ENCODE results near the gene PRKCH.
"Not testable (repeated sequence)": the region's sequence is repeated elsewhere in the genome, so short reads cannot be mapped to it uniquely, and the experiment has no call there.

Gene PRKCH

DNA sequence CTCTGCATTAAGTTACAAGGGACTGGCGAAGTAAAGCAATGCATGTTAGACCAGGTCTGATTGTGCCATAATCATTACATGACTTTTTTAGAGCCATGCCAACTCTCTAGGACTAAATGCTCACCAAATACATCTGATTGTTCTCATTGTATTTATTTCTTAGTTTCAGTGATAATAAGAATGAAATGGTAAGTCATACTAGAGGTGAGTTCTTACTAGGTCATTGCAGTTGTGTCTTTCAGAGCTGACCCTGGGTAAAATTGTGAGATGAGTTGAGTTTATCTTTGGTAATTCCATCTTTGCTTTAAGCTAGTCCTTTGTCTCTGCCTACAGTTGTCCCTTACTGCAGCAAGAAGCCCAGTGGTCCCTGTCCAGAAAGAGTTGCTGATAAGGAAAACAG, 73.2 kb downstream of the PRKCH start:
- Mint-ChIP-seq H3K4me3 (no peak overlapping the region), H3K4me1 (ENCODE audit: low read depth) (peaks cover 67% of the 10 kb centered on the region), H3K27ac (no peak overlapping the region), H3K36me3 (ENCODE audit: low read depth) (peaks cover 63% of the 10 kb centered on the region), H3K9me3 (no peaks in the 10 kb centered on the region), H3K27me3 (ENCODE audit: low read depth) (no peaks in the 10 kb centered on the region)

DNA sequence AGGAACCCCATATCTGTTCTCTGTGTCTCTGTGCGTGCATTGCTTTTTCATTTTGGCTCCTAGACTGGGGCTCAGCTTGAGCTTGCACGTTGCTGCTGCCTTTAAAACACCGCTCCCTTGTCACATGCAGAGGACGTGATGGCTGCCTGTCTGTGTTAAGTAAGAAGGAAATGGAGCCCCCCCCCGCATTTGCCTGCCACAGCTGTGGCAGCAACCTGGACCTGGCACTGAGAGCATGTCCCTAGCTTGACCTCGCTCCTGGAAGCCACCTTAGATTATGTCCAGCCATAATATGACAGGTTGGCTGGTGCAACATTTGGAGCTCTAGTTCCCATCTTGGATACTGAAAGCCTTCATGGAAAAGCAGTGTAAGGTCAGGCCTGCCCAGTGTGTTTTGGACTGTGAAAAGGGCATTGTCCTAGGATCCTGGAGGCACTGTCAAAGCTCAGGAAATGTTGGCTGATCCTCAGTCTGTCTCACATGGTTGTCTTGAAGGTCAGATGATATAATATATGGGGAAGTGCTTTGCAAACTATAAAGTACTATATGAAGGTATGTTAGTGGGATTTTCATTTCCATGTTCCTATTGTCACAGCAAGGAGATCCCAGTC, 73.8 kb downstream of the PRKCH start:
- no peaks in the 10 kb centered on the region for H3K9me3 Mint-ChIP-seq
- H3K36me3 Mint-ChIP-seq (ENCODE audit: low read depth), result peaks cover 63% of the 10 kb centered on the region
- peaks cover 68% of the 10 kb centered on the region for H3K4me1 Mint-ChIP-seq (ENCODE audit: low read depth)
- no peak overlapping the region for H3K4me3 Mint-ChIP-seq
- H3K27ac Mint-ChIP-seq, result no peak overlapping the region
- H3K27me3 Mint-ChIP-seq (ENCODE audit: low read depth), result no peaks in the 10 kb centered on the region

DNA sequence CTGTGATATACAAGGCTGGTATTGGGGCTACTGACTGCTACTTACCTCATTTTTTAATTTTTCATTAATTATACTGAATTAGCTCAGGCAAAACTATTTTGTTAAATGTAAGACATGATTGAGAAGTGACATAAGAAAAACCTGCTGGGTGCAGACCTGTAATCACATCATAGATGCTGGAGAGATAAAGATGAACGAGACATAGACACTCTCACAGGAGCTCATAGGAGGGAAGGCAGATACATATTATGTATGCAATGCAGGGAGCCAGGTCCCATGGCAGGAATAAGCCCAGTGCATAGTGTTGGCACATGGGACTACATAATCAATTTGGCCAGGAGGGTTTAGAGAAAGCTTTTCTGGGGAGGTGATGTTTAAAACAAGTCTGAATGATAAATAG, 74.9 kb downstream of the PRKCH start:
- no peaks in the 10 kb centered on the region for H3K27me3 Mint-ChIP-seq (ENCODE audit: low read depth)
- H3K27ac Mint-ChIP-seq, result no peak overlapping the region
- peaks cover 58% of the 10 kb centered on the region for H3K36me3 Mint-ChIP-seq (ENCODE audit: low read depth)
- no peaks in the 10 kb centered on the region for H3K9me3 Mint-ChIP-seq
- no peak overlapping the region for H3K4me3 Mint-ChIP-seq
- peaks cover 69% of the 10 kb centered on the region for H3K4me1 Mint-ChIP-seq (ENCODE audit: low read depth)

DNA sequence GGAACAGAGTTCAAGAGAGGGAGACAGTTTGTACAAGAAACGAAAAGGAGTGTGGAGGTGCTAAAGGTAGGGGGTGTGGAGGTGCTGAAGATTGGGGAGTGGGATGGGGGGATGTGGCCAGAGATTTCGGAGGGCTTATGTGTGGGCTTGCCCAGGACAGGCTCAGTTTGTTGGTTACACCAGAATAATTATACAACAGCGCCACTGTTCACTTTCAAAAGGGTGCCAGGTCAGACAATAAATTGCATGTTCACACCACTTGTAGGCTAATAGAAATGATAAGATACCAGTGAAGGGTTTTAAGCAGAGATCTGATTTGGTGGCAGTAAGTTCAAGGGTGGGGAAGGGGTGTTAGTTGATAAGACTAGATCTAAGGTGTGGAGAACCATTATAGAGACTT, 75.3 kb downstream of the PRKCH start:
- Mint-ChIP-seq H3K9me3 (no peaks in the 10 kb centered on the region), H3K4me1 (ENCODE audit: low read depth) (peaks cover 70% of the 10 kb centered on the region), H3K36me3 (ENCODE audit: low read depth) (peaks cover 54% of the 10 kb centered on the region), H3K27ac (peak overlapping the region; percentile 57), H3K27me3 (ENCODE audit: low read depth) (no peaks in the 10 kb centered on the region), H3K4me3 (no peak overlapping the region)

DNA sequence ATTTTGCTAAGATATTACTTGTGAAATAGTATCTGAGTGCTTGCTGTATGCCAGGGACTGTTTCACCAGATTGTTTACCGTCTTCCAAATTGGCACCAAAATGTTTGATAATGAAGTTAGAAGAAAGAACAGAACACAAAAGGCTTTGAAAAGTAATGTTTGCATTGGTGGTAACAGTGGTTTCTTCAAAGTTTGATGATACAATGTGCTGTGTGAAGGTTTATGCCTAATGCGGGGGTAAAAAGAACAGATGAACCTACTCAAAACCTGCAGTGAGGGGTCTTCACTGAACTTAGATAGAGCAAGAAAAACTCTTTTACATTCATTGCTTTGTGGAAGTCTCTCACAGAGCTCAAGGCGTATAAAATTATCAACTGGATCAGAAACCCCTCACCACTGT, 76.2 kb downstream of the PRKCH start:
- Mint-ChIP-seq H3K9me3 (no peaks in the 10 kb centered on the region), H3K4me1 (ENCODE audit: low read depth) (peaks cover 70% of the 10 kb centered on the region), H3K4me3 (no peak overlapping the region), H3K27me3 (ENCODE audit: low read depth) (no peaks in the 10 kb centered on the region), H3K36me3 (ENCODE audit: low read depth) (peaks cover 48% of the 10 kb centered on the region), H3K27ac (no peak overlapping the region)

DNA sequence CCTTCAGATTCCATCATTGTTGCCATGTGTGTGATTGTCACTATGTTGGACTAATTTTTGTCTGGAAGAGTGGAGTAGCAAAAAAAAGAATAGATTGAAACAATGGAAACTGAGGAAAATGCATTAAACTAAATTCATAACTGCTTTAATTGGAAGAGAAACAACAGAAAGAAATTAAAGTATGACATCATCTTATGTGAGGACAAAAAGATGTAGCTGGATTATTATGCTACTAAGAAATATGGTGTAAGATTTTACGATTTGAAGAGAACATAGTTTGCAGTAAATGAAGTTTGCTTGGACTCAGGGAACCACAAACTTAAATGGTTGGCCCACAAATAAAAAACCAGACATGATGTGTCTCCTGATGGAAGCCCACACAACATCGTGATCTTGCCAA, 76.8 kb downstream of the PRKCH start:
- H3K9me3 Mint-ChIP-seq, result no peaks in the 10 kb centered on the region
- H3K27me3 Mint-ChIP-seq (ENCODE audit: low read depth), result no peaks in the 10 kb centered on the region
- H3K4me3 Mint-ChIP-seq, result no peak overlapping the region
- peaks cover 66% of the 10 kb centered on the region for H3K4me1 Mint-ChIP-seq (ENCODE audit: low read depth)
- H3K27ac Mint-ChIP-seq, result no peak overlapping the region
- peaks cover 42% of the 10 kb centered on the region for H3K36me3 Mint-ChIP-seq (ENCODE audit: low read depth)

DNA sequence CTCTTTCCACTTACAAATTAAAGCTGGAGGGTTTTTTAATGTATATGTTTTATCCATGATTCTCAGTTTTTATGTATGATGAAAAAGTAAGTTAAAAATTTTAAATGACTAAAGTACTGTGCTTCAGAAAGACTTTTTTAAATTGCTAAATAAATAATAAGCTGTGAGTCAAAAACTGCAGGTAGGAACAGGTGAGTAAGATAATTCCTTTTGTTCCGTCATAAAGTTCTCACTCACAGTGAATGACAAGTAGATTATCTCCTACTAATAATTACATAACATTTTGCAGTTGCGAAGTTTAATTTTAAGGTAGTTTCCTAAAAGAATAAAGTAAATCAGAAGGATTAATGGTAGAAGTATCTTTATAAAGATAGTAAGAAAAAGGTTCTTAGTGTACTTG, 78.0 kb downstream of the PRKCH start:
- peaks cover 67% of the 10 kb centered on the region for H3K4me1 Mint-ChIP-seq (ENCODE audit: low read depth)
- H3K9me3 Mint-ChIP-seq, result no peaks in the 10 kb centered on the region
- no peaks in the 10 kb centered on the region for H3K27me3 Mint-ChIP-seq (ENCODE audit: low read depth)
- no peak overlapping the region for H3K27ac Mint-ChIP-seq
- peaks cover 33% of the 10 kb centered on the region for H3K36me3 Mint-ChIP-seq (ENCODE audit: low read depth)
- no peak overlapping the region for H3K4me3 Mint-ChIP-seq

DNA sequence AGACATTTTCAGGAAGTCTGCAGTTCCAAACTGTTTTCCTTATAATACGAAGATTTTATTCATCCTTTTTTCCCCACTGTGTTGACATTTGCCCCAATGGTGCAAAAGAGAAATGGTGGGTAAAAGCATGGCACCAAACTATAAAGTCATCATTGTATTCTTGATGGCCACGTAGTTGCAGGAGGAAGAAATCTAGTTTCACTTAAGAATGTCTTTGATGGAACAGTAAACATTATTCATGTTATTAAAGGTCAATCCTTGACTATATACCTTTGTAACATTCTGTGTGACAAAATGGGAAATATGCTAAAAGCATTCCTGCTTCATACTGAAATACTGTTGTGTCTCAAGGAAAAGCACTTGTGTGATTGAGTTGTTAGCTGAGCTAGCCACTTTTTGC, 80.1 kb downstream of the PRKCH start:
- Mint-ChIP-seq H3K4me1 (ENCODE audit: low read depth) (peaks cover 70% of the 10 kb centered on the region), H3K4me3 (no peak overlapping the region), H3K9me3 (no peaks in the 10 kb centered on the region), H3K27ac (peak overlapping the region; percentile 18), H3K27me3 (ENCODE audit: low read depth) (no peaks in the 10 kb centered on the region), H3K36me3 (ENCODE audit: low read depth) (peaks cover 27% of the 10 kb centered on the region)

DNA sequence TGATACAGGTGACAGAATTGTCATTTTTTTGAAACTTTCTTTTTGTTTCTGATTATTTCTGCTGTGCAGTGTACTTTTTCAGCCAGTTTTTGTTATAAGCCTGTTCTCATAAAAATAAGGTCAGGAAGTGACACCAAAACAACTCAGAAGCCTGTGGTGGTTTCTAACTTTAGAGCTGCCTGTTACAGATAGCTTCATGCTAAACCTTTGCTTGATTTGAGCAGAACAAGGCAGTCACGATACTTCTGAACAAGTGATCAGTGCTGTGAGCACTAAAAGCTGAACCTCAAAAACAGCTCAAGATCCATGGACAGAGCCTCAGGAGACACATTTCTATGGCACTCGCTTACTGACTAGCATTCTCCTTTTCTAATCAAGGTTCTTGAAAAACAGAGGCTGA, 82.0 kb downstream of the PRKCH start:
- Mint-ChIP-seq H3K9me3 (no peaks in the 10 kb centered on the region), H3K27me3 (ENCODE audit: low read depth) (no peaks in the 10 kb centered on the region), H3K36me3 (ENCODE audit: low read depth) (peaks cover 18% of the 10 kb centered on the region), H3K4me1 (ENCODE audit: low read depth) (peaks cover 69% of the 10 kb centered on the region), H3K27ac (peak overlapping the region; percentile 83), H3K4me3 (peak overlapping the region; percentile 63)

DNA sequence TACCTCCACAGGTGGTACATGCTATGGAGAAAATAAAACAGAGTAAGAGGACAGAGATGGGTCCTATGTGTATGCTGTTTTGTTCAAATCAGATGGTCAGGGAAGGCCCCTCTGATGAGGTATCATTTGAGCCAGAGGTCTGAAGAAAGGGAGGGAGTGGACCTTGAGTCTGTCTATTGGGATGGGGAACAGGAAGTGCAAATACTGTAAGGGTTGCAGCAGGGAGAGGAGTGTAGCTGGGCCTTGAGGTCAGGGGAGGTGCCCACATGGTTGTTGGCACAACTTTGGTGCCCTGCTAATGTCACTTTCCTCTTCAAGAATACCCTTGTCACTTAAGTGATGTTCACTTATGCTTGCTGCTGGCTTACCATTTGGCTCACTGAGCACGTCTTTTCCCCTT, 83.3 kb downstream of the PRKCH start:
- Mint-ChIP-seq H3K36me3 (ENCODE audit: low read depth) (peaks cover 21% of the 10 kb centered on the region), H3K9me3 (no peaks in the 10 kb centered on the region), H3K4me3 (peak overlapping the region; percentile 8), H3K4me1 (ENCODE audit: low read depth) (peaks cover 69% of the 10 kb centered on the region), H3K27me3 (ENCODE audit: low read depth) (no peaks in the 10 kb centered on the region), H3K27ac (peak overlapping the region; percentile 50)

DNA sequence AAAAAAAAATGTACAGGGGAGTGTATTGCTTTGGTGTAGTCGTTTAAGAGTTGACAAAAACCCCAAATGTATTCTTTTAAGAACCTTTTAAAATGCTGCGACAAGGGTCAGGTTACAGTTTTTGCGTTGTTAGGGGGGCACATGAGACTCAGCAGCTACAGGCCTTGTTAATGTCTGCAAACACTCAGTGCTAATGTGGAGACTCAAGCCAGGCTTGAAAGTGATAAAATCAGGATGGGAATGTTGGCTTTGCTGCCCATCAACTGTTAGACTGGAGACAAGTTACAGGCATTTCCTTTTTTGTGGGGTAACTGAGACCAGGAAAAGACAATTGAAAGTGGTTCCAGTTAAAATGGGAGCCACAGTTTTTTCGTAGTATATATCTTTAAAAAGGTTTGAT, 84.8 kb downstream of the PRKCH start:
- Mint-ChIP-seq H3K4me1 (ENCODE audit: low read depth) (peaks cover 61% of the 10 kb centered on the region), H3K9me3 (no peaks in the 10 kb centered on the region), H3K27ac (peak overlapping the region; percentile 13), H3K36me3 (ENCODE audit: low read depth) (peaks cover 27% of the 10 kb centered on the region), H3K27me3 (ENCODE audit: low read depth) (no peaks in the 10 kb centered on the region), H3K4me3 (peak overlapping the region; percentile 35)

DNA sequence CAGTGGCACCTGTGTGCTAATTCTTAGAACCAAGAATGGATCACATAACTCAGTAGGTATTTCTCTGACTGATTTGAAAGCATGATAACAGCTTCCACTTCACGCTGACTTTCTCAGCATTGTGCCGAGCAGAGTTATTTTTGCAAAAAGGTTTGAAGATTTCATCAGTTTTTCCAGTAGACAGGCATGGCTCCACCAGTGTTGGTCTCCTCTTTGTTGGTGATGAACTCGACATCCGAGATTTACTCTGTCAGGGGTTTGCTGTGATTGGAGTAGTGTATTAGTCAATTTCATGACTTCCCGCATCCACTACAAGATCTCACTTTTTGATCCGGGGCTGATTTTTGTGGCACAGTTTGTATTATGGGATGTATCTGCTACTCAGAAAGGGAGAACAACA, 85.3 kb downstream of the PRKCH start:
- Mint-ChIP-seq H3K4me3 (peak overlapping the region; percentile 6), H3K36me3 (ENCODE audit: low read depth) (peaks cover 31% of the 10 kb centered on the region), H3K9me3 (no peaks in the 10 kb centered on the region), H3K27ac (peak overlapping the region; percentile 11), H3K27me3 (ENCODE audit: low read depth) (no peaks in the 10 kb centered on the region), H3K4me1 (ENCODE audit: low read depth) (peaks cover 61% of the 10 kb centered on the region)

DNA sequence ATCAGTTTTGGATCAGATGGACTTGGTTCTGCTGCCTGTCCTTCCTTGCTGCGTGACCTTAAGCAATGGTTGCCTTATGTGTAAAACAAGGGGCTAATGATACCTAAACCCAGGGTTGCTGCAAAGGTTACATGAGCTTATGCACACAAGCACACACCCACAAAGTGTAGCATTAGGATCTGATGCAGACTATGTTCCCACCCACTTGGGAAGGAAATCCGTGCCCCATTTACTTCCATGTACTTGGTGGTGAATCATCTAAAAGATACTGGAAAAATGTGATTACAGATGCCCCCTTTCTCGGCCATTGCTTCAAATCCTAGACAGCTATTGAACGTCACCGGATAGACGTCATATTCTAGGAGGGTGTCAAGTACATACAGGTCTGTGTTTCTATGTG, 87.1 kb downstream of the PRKCH start:
- Mint-ChIP-seq H3K27ac (no peak overlapping the region), H3K36me3 (ENCODE audit: low read depth) (peaks cover 32% of the 10 kb centered on the region), H3K4me1 (ENCODE audit: low read depth) (peaks cover 57% of the 10 kb centered on the region), H3K27me3 (ENCODE audit: low read depth) (no peaks in the 10 kb centered on the region), H3K4me3 (no peak overlapping the region), H3K9me3 (no peaks in the 10 kb centered on the region)

DNA sequence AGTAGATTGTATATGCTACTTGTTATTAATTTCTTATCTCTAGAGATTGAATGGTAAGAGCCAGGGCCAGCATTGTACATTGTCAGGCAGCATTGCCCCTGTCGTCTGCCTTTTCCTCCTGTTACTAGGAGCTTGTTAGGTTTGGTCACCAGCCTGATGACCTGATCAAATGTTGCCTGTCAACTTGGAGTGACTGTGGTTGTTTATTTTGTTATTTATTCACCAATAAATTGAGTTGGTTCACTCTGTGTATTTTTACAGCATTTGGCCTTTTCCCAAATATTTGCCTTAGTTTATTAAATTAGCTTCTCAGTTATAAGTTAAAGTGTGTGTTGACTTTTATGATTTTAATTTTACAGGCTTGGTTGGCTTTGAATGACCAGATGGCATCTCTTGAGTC, 88.4 kb downstream of the PRKCH start:
- peaks cover 47% of the 10 kb centered on the region for H3K4me1 Mint-ChIP-seq (ENCODE audit: low read depth)
- H3K27me3 Mint-ChIP-seq (ENCODE audit: low read depth), result no peaks in the 10 kb centered on the region
- H3K36me3 Mint-ChIP-seq (ENCODE audit: low read depth), result peaks cover 28% of the 10 kb centered on the region
- no peak overlapping the region for H3K4me3 Mint-ChIP-seq
- no peak overlapping the region for H3K27ac Mint-ChIP-seq
- no peaks in the 10 kb centered on the region for H3K9me3 Mint-ChIP-seq

DNA sequence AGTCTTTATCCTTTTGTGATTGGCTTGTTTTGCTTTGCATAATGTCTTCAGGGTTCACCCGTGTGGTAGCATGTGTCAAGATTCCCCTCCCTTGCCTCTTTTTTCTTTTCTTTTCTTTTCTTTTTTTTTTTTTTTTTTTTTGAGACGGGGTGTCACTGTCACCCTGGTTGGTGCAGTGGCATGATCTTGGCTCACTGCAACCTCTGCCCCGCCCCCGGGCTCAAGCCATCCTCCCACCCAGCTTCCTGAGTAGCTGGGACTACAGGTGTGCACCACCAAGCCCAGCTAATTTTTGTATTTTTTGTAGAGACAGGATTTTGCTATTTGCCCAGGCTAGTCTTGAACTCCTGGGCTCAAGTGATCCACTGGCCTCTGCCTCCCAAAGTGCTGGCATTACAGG, 94.6 kb downstream of the PRKCH start:
- Mint-ChIP-seq H3K36me3 (ENCODE audit: low read depth) (peaks cover 22% of the 10 kb centered on the region), H3K27ac (peak overlapping the region; percentile 64), H3K4me1 (ENCODE audit: low read depth) (peaks cover 46% of the 10 kb centered on the region), H3K4me3 (peak overlapping the region; percentile 33)
- H3K9me3 Mint-ChIP-seq; H3K27me3 Mint-ChIP-seq (ENCODE audit: low read depth): not testable (repeated sequence)

DNA sequence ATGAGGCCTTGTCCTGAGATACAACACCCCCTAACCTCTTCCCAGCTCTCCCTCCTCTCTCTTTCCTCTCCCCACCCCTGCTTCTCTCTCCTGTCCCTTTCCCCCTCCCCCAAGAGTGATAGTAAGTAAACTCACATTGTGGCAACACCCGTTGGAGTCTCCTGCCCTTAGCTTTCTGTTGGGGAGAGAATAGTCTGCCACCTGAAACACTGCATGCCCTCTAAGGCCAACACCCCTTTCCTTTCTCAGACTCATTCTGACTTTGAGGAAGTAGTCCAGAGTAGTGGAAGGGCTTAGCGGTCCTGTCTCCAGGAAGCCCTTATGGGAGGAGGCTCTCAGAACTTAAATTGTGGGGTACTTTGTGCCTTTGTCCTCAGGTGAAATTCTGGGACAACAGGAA, 95.2 kb downstream of the PRKCH start:
- peak overlapping the region; percentile 67 for H3K4me3 Mint-ChIP-seq
- peaks cover 45% of the 10 kb centered on the region for H3K4me1 Mint-ChIP-seq (ENCODE audit: low read depth)
- H3K27ac Mint-ChIP-seq, result peak overlapping the region; percentile 64
- H3K27me3 Mint-ChIP-seq (ENCODE audit: low read depth), result no peaks in the 10 kb centered on the region
- peaks cover 17% of the 10 kb centered on the region for H3K36me3 Mint-ChIP-seq (ENCODE audit: low read depth)
- H3K9me3 Mint-ChIP-seq, result no peaks in the 10 kb centered on the region
